HG03575 (cell line): Measurements from ENCODE around the gene MCEMP1.

ENCODE experiments used
- ATAC-seq: cut with Tn5 transposase; IDR thresholded peaks from one replicate; pipeline ENCODE4 v1.9.1; 2021; ENCODE audit not compliant: unreplicated experiment, insufficient number of reproducible peaks, low FRiP score; ENCODE audit errors: extremely low read depth

MCEMP1 gene

DNA sequence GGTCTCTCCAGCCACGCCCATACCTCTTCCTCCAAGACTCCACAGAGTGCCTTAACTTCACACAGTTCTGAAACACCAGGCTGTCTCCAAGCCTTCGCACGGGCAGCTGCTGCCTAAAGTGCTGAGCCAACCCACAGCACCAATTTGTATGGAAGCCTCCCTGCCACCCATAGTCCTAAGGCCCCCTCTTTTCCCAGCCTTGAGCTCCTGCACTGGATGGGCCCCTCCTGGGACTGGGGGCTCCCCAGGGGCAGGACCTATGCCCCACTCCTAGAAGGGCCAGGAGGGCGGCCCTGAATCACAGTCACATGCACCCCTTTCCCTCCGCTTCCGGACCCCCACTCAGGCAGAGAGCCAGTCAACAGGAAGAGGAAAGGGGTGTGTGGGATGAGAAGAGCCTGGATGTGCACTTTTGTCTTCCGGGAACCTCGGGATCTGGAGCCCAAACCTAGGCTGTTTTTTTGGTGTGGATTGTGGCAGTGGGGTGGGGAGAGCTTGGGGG lies 30.1 kb downstream of the MCEMP1 start:
- ATAC-seq: no peak

DNA sequence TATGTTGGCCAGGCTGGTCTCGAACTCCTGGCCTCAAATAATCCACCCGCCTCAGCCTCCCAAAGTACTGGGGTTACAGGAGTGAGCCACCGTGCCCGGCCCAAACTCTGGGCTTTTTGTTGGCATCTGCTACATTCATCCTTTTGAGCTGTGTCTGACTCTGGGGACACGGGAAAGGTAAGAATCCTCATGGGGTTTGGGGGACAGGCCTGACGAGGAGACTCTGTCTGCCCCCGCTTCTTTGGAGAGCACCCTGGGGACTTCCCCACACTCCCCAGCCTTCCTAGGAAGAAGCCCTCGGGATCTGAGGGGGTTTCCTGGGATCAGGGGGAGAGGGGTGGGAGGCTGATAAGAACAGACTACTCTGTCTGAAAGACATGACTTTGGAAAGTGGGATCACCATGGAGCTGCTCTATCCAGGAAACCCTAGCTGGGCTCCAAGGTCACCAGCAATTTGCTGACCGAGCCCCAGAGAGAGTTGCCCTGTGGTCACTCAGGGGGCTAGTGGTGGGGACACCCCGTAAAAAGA lies 33.1 kb downstream of the MCEMP1 start:
- no peak for ATAC-seq

DNA sequence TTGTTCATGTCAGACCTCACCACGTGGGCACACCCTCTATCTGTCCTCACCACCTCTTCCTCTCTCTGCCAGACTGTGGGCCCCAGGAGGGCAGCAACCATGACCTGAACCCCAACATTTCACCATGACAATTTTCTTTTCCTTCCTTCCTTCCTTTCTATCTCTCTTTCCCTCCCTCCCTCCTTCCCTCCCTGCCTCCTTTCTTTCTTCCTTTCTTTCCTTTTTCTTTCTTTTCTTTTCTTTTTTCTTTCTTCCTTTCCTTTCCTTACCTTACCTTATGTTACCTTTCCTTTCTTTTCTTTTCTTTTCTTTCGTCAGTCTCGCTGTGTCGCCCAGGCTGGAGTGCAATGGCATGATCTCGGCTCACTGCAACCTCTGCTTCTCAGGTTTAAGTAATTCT lies 33.7 kb downstream of the MCEMP1 start:
- ATAC-seq: no peak

GRCh38 chr19:7715671-7716070 lies 38.8 kb downstream of the MCEMP1 start:
- ATAC-seq: no peak

- ATAC-seq: no peak
These were observed 39.9 kb downstream of the MCEMP1 start for GRCh38 chr19:7716762-7717161.

- ATAC-seq: no peak
These were observed 41.8 kb downstream of the MCEMP1 start for GRCh38 chr19:7718668-7719067.

GRCh38 chr19:7720351-7720750 lies 43.5 kb downstream of the MCEMP1 start:
- ATAC-seq: no peak

- no peak for ATAC-seq
These were observed 45.4 kb downstream of the MCEMP1 start for GRCh38 chr19:7722231-7722651.

DNA sequence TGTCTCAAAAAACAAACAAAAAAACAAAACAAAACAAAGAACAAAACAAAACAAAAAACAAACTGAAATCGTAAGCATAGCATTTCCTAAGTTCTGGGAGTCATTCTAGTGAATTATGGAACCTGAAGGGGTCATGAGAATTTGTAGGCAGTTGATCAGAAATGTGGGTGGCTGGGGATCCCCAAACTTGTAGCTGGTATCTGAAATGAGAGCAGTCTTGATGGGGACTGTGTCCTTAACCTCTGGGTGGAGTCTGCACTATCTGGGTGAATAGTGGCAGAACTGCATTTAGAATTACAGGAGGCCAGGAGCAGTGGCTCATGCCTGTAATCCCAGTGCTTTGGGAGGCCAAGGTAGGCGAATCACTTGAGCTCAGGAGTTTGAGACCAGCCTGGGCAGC lies 48.9 kb downstream of the MCEMP1 start:
- ATAC-seq: no peak

- ATAC-seq: no peak
These were observed 52.3 kb downstream of the MCEMP1 start for GRCh38 chr19:7729211-7729610.
